Smooth muscle cell (in vitro differentiated cells): Measurements from ENCODE around the gene TINCR. TPM values are rescaled to one million over a fixed set of nuclear protein-coding genes. Genes with fewer than 3 reads are reported as not detected.

ENCODE experiments used
- DNase-seq: peaks from one replicate; lab custom pipeline; 2025; ENCODE audit not compliant: unreplicated experiment; lab: John Stamatoyannopoulos, UW
- H2AFZ ChIP-seq: fragments of 200-600 bp; sonication (generic); 2 replicates; pipeline ENCODE4 v1.6.0; 2016; ENCODE audit warnings: antibody characterized with exemption, low read depth, mild to moderate bottlenecking
- H3F3A ChIP-seq: fragments of 200-600 bp; sonication (generic); 2 replicates; pipeline ENCODE4 v1.6.0; 2017; ENCODE audit warnings: antibody characterized with exemption, low read depth
- H3K27ac ChIP-seq: fragments of 200-600 bp; sonication (generic); 2 replicates; pipeline ENCODE4 v1.5.1; 2016; ENCODE audit warnings: low read depth, mild to moderate bottlenecking
- H3K27me3 ChIP-seq: fragments of 200-600 bp; sonication (generic); 2 replicates; pipeline ENCODE4 v1.6.1; 2016; ENCODE audit warnings: low read depth, mild to moderate bottlenecking
- H3K36me3 ChIP-seq: fragments of 200-600 bp; sonication (generic); 2 replicates; pipeline ENCODE4 v1.5.1; 2016; ENCODE audit warnings: low read depth
- H3K4me1 ChIP-seq: fragments of 200-600 bp; sonication (generic); 2 replicates; pipeline ENCODE4 v1.5.1; 2016; ENCODE audit warnings: low read depth
- H3K4me2 ChIP-seq: fragments of 200-600 bp; sonication (generic); 2 replicates; pipeline ENCODE4 v1.6.0; 2016; ENCODE audit warnings: mild to moderate bottlenecking
- H3K4me3 ChIP-seq: fragments of 200-600 bp; sonication (generic); 2 replicates; pipeline ENCODE4 v1.5.1; 2016; ENCODE audit warnings: mild to moderate bottlenecking
- H3K79me2 ChIP-seq: fragments of 200-600 bp; sonication (generic); 2 replicates; pipeline ENCODE4 v1.6.0; 2016; ENCODE audit warnings: low read depth, mild to moderate bottlenecking
- H3K9ac ChIP-seq: fragments of 200-600 bp; sonication (generic); 2 replicates; pipeline ENCODE4 v1.6.0; 2016; ENCODE audit warnings: low read depth
- H3K9me3 ChIP-seq: fragments of 200-600 bp; sonication (generic); replicated peaks from 2 replicates; pipeline ENCODE4 v1.5.1; 2016; ENCODE audit warnings: low read depth
- H4K20me1 ChIP-seq: fragments of 200-600 bp; sonication (generic); 2 replicates; pipeline ENCODE4 v1.6.0; 2016; ENCODE audit warnings: low read depth
- WGBS: methylation state at CpG from one replicate; pipeline ENCODE4 v1.1.7; 2016; ENCODE audit warnings: low lambda C conversion rate; 5-methylcytosine and 5-hydroxymethylcytosine counted together
- polyA plus RNA-seq: library from polyadenylated mRNA; unstranded; fragments of >200 nt; fragmentation: Nextera tagmentation; extraction: Ambion mirVana; gene quantifications from 2 replicates; pipeline ENCODE4 v1.2.1, GENCODE V29; 2016
- total RNA-seq: library from RNA; depleted of rRNA; stranded (reverse); fragments of >200 nt; gene quantifications from 2 replicates; pipeline ENCODE4 v1.2.3, GENCODE V29; 2014
- TF ChIP-seq, protein P1 (sequence below): fragments of 200-600 bp; sonication (generic); IDR thresholded peaks from 2 replicates; pipeline ENCODE4 v1.5.1; 2017; ENCODE audit warnings: borderline replicate concordance, mild to moderate bottlenecking, antibody characterized with exemption; ENCODE audit not compliant: insufficient read depth, poor library complexity, severe bottlenecking

Gene TINCR
- total and polyA plus RNA-seq, 2 experiments from 2014 or later = 2.2 to 2.9 TPM

DNA sequence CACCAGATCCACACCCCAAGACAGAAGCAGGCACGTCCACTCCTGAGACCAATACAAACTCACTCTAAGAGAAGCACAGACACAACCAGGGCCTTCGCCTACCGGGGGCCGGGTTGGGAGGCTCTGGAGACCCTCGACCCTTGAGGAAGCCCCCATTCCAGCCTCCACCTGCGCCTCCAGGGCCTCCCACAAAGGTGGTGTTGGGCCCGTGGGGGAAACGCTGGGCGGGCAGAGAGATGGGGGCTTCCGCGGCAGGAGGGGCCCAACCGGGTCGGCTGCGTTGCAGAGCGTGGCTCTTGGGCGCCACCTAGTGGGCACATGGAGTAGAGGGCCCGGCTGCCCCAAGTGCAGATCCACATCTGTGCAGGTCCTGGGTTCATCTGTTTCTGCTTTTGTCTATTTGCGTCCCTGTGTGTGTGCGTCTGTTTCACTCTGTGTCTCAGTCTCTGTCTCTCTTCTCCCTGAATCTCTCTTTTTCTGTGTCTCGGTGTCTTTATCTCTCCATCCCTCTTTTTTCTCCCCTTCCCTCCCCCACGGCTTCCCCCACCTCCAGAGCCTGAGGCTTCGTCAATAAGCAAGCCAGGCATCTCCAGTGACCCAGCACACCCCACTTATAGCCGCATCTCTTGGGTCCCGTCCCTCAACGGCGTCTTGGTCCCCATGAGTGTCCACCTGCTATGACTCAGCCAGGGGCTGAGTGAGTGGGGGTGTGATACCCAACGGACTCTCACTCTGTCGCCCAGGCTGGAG is 10.5 kb upstream of the TINCR start:
- H3K4me1 ChIP-seq = no peaks in the 10 kb centered on the region
- TF ChIP-seq, protein P1, sequence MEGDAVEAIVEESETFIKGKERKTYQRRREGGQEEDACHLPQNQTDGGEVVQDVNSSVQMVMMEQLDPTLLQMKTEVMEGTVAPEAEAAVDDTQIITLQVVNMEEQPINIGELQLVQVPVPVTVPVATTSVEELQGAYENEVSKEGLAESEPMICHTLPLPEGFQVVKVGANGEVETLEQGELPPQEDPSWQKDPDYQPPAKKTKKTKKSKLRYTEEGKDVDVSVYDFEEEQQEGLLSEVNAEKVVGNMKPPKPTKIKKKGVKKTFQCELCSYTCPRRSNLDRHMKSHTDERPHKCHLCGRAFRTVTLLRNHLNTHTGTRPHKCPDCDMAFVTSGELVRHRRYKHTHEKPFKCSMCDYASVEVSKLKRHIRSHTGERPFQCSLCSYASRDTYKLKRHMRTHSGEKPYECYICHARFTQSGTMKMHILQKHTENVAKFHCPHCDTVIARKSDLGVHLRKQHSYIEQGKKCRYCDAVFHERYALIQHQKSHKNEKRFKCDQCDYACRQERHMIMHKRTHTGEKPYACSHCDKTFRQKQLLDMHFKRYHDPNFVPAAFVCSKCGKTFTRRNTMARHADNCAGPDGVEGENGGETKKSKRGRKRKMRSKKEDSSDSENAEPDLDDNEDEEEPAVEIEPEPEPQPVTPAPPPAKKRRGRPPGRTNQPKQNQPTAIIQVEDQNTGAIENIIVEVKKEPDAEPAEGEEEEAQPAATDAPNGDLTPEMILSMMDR = peak; percentile 97
- H3K36me3 ChIP-seq = no peaks in the 10 kb centered on the region
- H3K9ac ChIP-seq = no peak overlapping the region
- 33% methylated on average over 26 of the region's 28 CpGs for WGBS
- no peaks in the 10 kb centered on the region for H3K9me3 ChIP-seq
- H4K20me1 ChIP-seq = no peaks in the 10 kb centered on the region
- peak; percentile 37 for DNase-seq
- no peak overlapping the region for H2AFZ ChIP-seq
- peak overlapping the region; percentile 84 for H3K4me2 ChIP-seq
- peak overlapping the region; percentile 48 for H3K4me3 ChIP-seq
- H3F3A ChIP-seq = no peaks in the 10 kb centered on the region
- no peaks in the 10 kb centered on the region for H3K79me2 ChIP-seq
- no peaks in the 10 kb centered on the region for H3K27me3 ChIP-seq
- no peak overlapping the region for H3K27ac ChIP-seq

DNA sequence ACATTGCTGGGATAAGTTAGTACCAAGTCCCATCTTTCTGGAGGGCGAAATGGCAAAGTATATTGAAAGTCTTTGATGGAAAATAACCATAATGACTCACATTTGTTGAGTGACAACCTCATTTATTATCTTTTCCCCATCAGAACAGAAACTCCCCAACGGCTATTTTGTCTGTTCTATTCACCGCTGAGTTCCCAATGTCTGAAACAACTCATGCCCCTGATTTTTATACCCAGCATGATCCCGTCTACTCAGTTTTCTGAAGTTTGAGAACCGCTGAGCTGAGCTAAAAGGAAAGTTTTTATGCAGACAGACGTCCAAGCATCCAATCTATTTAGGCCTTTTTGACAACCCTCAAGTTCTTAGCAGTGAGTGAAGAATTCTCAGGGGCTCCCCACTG is 7.8 kb upstream of the TINCR start:
- no peaks in the 10 kb centered on the region for H4K20me1 ChIP-seq
- peak overlapping the region; percentile 78 for H3K27ac ChIP-seq
- H3K79me2 ChIP-seq = no peaks in the 10 kb centered on the region
- H3F3A ChIP-seq = peaks cover 6% of the 10 kb centered on the region
- no peak overlapping the region for H3K9ac ChIP-seq
- H2AFZ ChIP-seq = no peak overlapping the region
- no peaks in the 10 kb centered on the region for H3K27me3 ChIP-seq
- H3K9me3 ChIP-seq = no peaks in the 10 kb centered on the region
- 66% methylated on average over 6 of the region's 6 CpGs for WGBS
- H3K4me1 ChIP-seq = no peaks in the 10 kb centered on the region
- H3K36me3 ChIP-seq = no peaks in the 10 kb centered on the region
- no peak overlapping the region for H3K4me3 ChIP-seq
- TF ChIP-seq, protein P1 = no peak
- DNase-seq = no peak
- no peak overlapping the region for H3K4me2 ChIP-seq

DNA sequence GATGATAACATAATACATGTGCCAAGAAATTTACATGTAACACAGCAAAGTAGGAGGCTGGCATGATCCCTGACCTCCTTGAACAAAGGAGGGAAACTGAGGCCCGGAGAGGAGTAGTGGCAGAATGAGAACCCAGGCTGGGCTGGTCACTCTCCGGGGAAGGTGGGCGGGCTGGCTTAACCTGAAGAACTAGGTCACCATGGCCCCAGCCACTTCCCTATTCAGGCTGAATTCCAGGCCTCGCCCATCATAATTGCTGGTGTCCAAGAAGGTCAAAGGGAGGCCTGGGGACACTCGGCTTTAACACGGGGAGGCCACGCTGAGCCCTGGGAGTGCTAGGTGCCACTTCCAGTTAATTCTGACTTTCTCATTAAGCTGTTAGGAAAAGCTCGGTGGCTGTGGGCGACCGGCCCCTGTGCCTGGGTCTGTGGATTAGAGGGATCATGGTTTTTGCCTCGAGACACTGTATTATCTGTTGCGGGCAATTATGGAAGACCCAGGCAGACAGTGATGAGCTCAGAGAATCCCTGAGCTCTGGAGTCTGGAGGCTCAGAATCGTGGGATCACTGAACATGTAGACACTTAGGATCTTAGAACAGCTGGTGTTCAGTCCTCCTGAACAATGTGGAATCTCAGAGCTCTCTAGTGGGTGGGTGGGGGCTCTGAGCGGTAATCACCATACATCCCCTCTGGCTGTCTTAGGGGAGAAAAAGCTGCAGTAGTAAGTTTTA is 5.0 kb upstream of the TINCR start:
- no peak for DNase-seq
- peak overlapping the region; percentile 15 for H3K4me2 ChIP-seq
- H3K27ac ChIP-seq = peak overlapping the region; percentile 56
- no peak overlapping the region for H3K4me3 ChIP-seq
- H3K9ac ChIP-seq = no peak overlapping the region
- H3K79me2 ChIP-seq = no peaks in the 10 kb centered on the region
- H4K20me1 ChIP-seq = no peaks in the 10 kb centered on the region
- H2AFZ ChIP-seq = no peak overlapping the region
- WGBS = 22% methylated on average over 14 of the region's 14 CpGs
- no peaks in the 10 kb centered on the region for H3K36me3 ChIP-seq
- TF ChIP-seq, protein P1 = no peak
- no peaks in the 10 kb centered on the region for H3K4me1 ChIP-seq
- peaks cover 6% of the 10 kb centered on the region for H3F3A ChIP-seq
- H3K27me3 ChIP-seq = peaks cover 17% of the 10 kb centered on the region
- H3K9me3 ChIP-seq = no peaks in the 10 kb centered on the region
